ENCODE measurements around the gene SSTR3. TPM values are rescaled to one million over a fixed set of nuclear protein-coding genes. Genes with fewer than 3 reads are reported as not detected.

The SSTR3 gene
- total and polyA plus RNA-seq, 2 experiments from 2014 or later: 0.06 TPM; not detected in 1

GRCh38 chr22:37240240-37240940 lies 28.1 kb upstream of the SSTR3 start:
- TF ChIP-seq, protein P1, sequence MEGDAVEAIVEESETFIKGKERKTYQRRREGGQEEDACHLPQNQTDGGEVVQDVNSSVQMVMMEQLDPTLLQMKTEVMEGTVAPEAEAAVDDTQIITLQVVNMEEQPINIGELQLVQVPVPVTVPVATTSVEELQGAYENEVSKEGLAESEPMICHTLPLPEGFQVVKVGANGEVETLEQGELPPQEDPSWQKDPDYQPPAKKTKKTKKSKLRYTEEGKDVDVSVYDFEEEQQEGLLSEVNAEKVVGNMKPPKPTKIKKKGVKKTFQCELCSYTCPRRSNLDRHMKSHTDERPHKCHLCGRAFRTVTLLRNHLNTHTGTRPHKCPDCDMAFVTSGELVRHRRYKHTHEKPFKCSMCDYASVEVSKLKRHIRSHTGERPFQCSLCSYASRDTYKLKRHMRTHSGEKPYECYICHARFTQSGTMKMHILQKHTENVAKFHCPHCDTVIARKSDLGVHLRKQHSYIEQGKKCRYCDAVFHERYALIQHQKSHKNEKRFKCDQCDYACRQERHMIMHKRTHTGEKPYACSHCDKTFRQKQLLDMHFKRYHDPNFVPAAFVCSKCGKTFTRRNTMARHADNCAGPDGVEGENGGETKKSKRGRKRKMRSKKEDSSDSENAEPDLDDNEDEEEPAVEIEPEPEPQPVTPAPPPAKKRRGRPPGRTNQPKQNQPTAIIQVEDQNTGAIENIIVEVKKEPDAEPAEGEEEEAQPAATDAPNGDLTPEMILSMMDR (IDR thresholded peaks at IDR 0.05; ENCODE audit: low read depth, low read length): no peak
- Histone ChIP-seq H3K27ac (no peak overlapping the region), H3K4me3 (no peak overlapping the region), H3K27me3 (no peaks in the 10 kb centered on the region), H3K9me3 (ENCODE audit: low read depth) (no peaks in the 10 kb centered on the region), H3K4me1 (ENCODE audit: low read depth) (peaks cover 8% of the 10 kb centered on the region), H3K36me3 (no peaks in the 10 kb centered on the region)
- DNase-seq (ENCODE audit: low read depth in 1 of 2, low spot score in 1 of 2): no peak

- no peaks in the 10 kb centered on the region for H3K9me3 ChIP-seq (ENCODE audit: low read depth)
- no peak overlapping the region for H3K27ac ChIP-seq
- no peaks in the 10 kb centered on the region for H3K36me3 ChIP-seq
- no peak overlapping the region for H3K4me3 ChIP-seq
- DNase-seq (ENCODE audit: low read depth in 1 of 2, low spot score in 1 of 2): no peak
- TF ChIP-seq, protein P1 (IDR thresholded peaks at IDR 0.05; ENCODE audit: low read depth, low read length): no peak
- H3K27me3 ChIP-seq: no peaks in the 10 kb centered on the region
- peaks cover 8% of the 10 kb centered on the region for H3K4me1 ChIP-seq (ENCODE audit: low read depth)
These were observed 27.3 kb upstream of the SSTR3 start for GRCh38 chr22:37239336-37240239.

DNA sequence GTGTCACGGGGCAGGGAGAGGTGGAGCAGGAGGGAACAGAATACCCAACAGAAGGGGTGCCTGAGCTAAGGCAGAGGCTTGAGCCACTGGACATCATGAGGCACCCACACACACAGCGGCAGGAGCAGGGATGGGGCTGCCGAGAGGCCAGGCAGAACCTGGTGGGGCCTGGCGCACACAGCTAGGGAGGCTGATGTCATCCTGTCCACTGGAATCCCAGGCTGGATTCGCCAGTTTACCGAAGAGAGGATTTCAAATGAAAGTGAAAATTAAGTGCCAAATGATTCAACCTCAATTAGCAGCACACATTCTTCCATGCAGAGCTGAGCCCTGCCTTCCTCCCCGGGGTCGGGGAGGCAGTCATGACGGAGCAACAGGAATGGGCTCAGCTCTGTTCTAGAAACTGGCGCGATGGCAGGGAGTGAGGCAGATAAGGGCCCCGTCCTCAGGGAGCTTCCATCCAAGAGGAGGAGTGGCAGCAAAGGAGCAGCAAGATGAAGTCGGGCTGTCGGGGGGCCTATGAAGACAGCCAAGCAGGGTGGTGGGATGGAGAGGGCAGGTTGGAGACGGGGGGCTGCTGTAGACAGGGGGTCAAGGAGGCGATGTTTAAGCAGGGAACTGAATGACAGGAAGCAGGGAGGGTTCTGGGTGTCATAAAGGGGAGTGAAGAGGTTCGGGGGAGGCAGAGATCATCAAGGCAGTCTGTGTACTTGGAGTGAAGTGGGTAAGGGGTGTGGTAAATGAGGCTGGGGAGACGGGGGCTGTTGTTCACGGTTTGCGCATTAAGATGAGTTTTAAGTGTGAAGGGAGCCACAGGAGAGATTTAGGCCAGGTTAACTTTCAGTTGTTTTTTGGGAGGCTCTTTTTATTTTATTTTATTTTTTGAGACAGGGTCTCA lies 25.3 kb upstream of the SSTR3 start:
- H3K36me3 ChIP-seq: no peaks in the 10 kb centered on the region
- no peak overlapping the region for H3K27ac ChIP-seq
- H3K9me3 ChIP-seq (ENCODE audit: low read depth): no peaks in the 10 kb centered on the region
- H3K4me3 ChIP-seq: no peak overlapping the region
- H3K4me1 ChIP-seq (ENCODE audit: low read depth): peaks cover 4% of the 10 kb centered on the region
- DNase-seq (ENCODE audit: low read depth in 1 of 2, low spot score in 1 of 2): peak in 1 of 2 donors; percentile 60
- TF ChIP-seq, protein P1 (IDR thresholded peaks at IDR 0.05; ENCODE audit: low read depth, low read length): no peak
- H3K27me3 ChIP-seq: no peaks in the 10 kb centered on the region

- Histone ChIP-seq H3K9me3 (ENCODE audit: low read depth) (no peaks in the 10 kb centered on the region), H3K4me3 (no peak overlapping the region), H3K27ac (no peak overlapping the region), H3K27me3 (no peaks in the 10 kb centered on the region), H3K4me1 (ENCODE audit: low read depth) (no peaks in the 10 kb centered on the region), H3K36me3 (no peaks in the 10 kb centered on the region)
- TF ChIP-seq, protein P1 (IDR thresholded peaks at IDR 0.05; ENCODE audit: low read depth, low read length): no peak
- DNase-seq (ENCODE audit: low read depth in 1 of 2, low spot score in 1 of 2): no peak
These were observed 23.8 kb upstream of the SSTR3 start for GRCh38 chr22:37235897-37236607.

All from cardiac muscle cell (in vitro differentiated cells and primary cell).